Erythroblast (primary cell): Measurements from ENCODE around the gene RAB29.

ENCODE experiments used
- GATA1 ChIP-seq: IDR thresholded peaks from 2 replicates; pipeline ENCODE4 v1.6.1; 2011; ENCODE audit warnings: low read depth, mild to moderate bottlenecking, control low read depth, low read length, moderate library complexity
- POLR2A ChIP-seq: IDR thresholded peaks from 2 replicates; pipeline ENCODE4 v1.6.1; 2011; ENCODE audit warnings: mild to moderate bottlenecking, low read length

DNA sequence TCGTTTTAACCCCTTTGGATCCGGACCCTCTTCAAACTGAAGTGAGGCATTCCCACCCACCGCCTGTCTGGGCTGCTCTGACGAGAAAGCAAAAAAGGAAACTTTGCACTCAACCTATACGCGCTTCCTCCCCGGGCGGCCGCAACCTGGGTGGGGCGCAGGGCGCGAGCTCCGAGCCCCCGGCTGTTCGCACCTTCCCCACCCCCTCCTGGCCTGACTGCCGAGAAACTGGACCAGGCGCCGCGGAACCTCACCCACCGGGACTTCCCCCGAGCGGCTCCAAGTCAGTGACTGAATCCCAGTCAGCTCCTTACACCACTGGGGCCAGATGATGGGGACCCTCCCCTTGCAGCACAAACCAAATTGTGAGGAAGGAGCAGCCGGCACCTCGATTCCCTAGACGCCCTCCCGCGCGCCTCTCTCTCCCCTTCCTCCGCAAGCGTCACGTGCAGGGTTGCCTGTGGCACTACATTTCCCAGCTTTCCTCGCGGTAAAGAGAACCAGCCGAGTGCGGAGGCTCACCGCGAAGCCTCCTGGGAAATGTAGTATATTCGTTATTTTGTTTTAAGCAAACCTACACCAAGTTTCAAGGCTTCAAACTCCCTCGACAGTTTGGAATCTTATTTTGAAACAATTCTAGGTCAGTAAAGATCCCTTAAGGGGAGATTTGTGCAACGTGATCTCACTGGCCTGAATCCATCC is at the start of gene RAB29:
- no peak for TF ChIP-seq POLR2A
- TF ChIP-seq GATA1: no peak
